GM18861 (cell line): ENCODE results near the gene FAM241B.

ENCODE experiments used
- ATAC-seq: cut with Tn5 transposase; IDR thresholded peaks from one replicate; pipeline ENCODE4 v1.9.1; 2021; ENCODE audit not compliant: unreplicated experiment

The FAM241B gene

GRCh38 chr10:69662901-69663300 is 32.9 kb downstream of the FAM241B start:
- no peak for ATAC-seq

- ATAC-seq: no peak
These were observed 33.4 kb downstream of the FAM241B start for GRCh38 chr10:69663369-69663947.

- ATAC-seq: no peak
These were observed 35.6 kb downstream of the FAM241B start for GRCh38 chr10:69665474-69666320.

- no peak for ATAC-seq
These were observed 36.7 kb downstream of the FAM241B start for GRCh38 chr10:69666756-69667155.

- no peak for ATAC-seq
These were observed 38.7 kb downstream of the FAM241B start for GRCh38 chr10:69668721-69669120.

GRCh38 chr10:69669409-69669808 is 39.4 kb downstream of the FAM241B start:
- no peak for ATAC-seq

GRCh38 chr10:69673521-69673920 is 43.5 kb downstream of the FAM241B start:
- ATAC-seq: no peak

- no peak for ATAC-seq
These were observed 44.7 kb downstream of the FAM241B start for GRCh38 chr10:69674786-69675185.

- ATAC-seq: no peak
These were observed 46.3 kb downstream of the FAM241B start for GRCh38 chr10:69676301-69676700.

- ATAC-seq: no peak
These were observed 48.1 kb downstream of the FAM241B start for GRCh38 chr10:69677985-69678654.

- ATAC-seq: no peak
These were observed 49.7 kb downstream of the FAM241B start for GRCh38 chr10:69679736-69680135.

- ATAC-seq: no peak
These were observed 50.6 kb downstream of the FAM241B start for GRCh38 chr10:69680610-69681009.

GRCh38 chr10:69681436-69681835 is 51.4 kb downstream of the FAM241B start:
- ATAC-seq: no peak

- ATAC-seq: no peak
These were observed 53.0 kb downstream of the FAM241B start for GRCh38 chr10:69682955-69683474.
